Dendritic cell treated with granulocyte-macrophage colony-stimulating factor and Interleukin-4, amounts not matched to agents 40 ng/mL and 50 ng/mL, for 4 days (primary cell): ENCODE results near the gene SPSB3.

ENCODE experiments used
- H3K27ac Mint-ChIP-seq: one replicate; pipeline ENCODE4 v1.8.0; 2022; ENCODE audit warnings: mild to moderate bottlenecking, mixed read lengths
- H3K27me3 Mint-ChIP-seq: one replicate; pipeline ENCODE4 v1.8.0; 2022; ENCODE audit warnings: mild to moderate bottlenecking, mixed read lengths
- H3K36me3 Mint-ChIP-seq: one replicate; pipeline ENCODE4 v1.8.0; 2022; ENCODE audit warnings: low read depth, mixed read lengths
- H3K4me1 Mint-ChIP-seq: one replicate; pipeline ENCODE4 v1.8.0; 2022; ENCODE audit warnings: low read depth, mixed read lengths
- H3K4me3 Mint-ChIP-seq: one replicate; pipeline ENCODE4 v1.8.0; 2022; ENCODE audit warnings: mild to moderate bottlenecking, moderate library complexity, mixed read lengths
- H3K9me3 Mint-ChIP-seq: one replicate; pipeline ENCODE4 v1.8.0; 2022; ENCODE audit warnings: mixed read lengths
- intact Hi-C: fragments of 100-400 bp; cut with micrococcal nuclease; formaldehyde crosslinking; loops from one replicate; pipeline ENCODE4 v1.15.0; 2022

Gene SPSB3

GRCh38 chr16:1771188-1771863, 11.0 kb downstream of the SPSB3 start, which contains the start of gene NME3:
NME3 (minus strand) TSS chr16:1771543; CDS start chr16:1771534, 9 bp downstream.
- Mint-ChIP-seq H3K36me3 (peaks cover 81% of the 10 kb centered on the region), H3K4me3 (peak within 1 kb of the TSS; percentile 90), H3K27me3 (no peaks in the 10 kb centered on the region), H3K27ac (peak within 1 kb of the TSS; percentile 85), H3K4me1 (peaks cover 46% of the 10 kb centered on the region), H3K9me3 (no peaks in the 10 kb centered on the region)
- intact Hi-C loops = loop anchor here (5.0 kb wide), 2 partner anchors 64 to 156 kb away; partner anchors contain the start of gene MAPK8IP3

- peak overlapping the region; percentile 90 for H3K4me3 Mint-ChIP-seq
- peak overlapping the region; percentile 63 for H3K27ac Mint-ChIP-seq
- H3K9me3 Mint-ChIP-seq = no peaks in the 10 kb centered on the region
- H3K36me3 Mint-ChIP-seq = peaks cover 81% of the 10 kb centered on the region
- H3K4me1 Mint-ChIP-seq = peaks cover 46% of the 10 kb centered on the region
- intact Hi-C loops = loop anchor here (5.0 kb wide), 2 partner anchors 63 to 157 kb away; partner anchors contain the start of gene MAPK8IP3
- no peaks in the 10 kb centered on the region for H3K27me3 Mint-ChIP-seq
These were observed 11.8 kb downstream of the SPSB3 start for GRCh38 chr16:1770328-1771187.

DNA sequence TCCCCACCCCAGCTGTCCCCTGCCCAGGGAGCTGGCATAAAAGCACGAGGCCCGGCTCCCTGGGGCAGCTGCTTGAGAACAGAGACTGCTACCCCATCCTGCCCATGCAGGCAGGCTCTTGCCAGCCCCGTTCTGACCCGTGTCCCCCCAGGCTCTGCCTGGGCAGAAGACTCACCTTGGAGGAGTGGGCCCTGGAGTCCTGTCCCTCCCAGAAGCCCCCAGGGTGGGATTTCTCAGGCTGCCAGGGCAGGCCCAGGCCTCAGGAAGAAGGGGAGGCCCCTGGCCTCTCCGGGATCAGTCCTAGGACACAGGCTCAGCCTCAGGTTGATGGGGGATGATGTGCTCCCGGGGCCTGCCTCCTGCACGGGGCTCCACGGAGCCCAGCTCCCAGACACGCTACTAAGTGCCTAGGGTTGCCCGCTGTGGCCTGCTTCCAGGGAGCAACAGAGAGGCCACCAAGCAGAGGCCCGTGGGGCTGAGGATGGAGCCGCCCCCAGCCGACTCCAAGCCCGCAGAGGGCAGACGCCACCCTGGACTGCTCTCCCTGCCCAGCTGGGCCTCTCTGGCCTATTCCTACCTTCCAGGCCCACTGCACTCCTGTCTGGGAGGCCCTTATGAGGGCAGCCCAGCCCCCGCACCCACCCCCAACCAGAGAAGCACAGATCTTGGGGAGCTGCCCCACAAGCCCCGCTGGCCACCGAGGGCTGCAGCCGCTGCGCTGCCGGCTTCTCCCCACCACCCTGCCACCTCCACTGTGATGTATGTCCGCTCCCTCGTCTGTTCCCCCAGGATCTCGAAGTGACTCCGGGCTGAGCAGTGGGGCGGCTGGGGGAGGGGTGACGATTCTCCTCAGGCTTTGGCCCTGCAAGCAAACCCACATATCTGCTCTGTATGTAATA, 12.7 kb downstream of the SPSB3 start:
- Mint-ChIP-seq H3K27ac (peak overlapping the region; percentile 63), H3K27me3 (no peaks in the 10 kb centered on the region), H3K4me3 (peak overlapping the region; percentile 90), H3K9me3 (no peaks in the 10 kb centered on the region), H3K4me1 (peaks cover 39% of the 10 kb centered on the region), H3K36me3 (peaks cover 81% of the 10 kb centered on the region)
- intact Hi-C loops = loop anchor here (5.0 kb wide), 2 partner anchors 62 to 158 kb away; partner anchors contain the start of gene MAPK8IP3

- H3K4me3 Mint-ChIP-seq = no peak overlapping the region
- H3K27ac Mint-ChIP-seq = no peak overlapping the region
- H3K27me3 Mint-ChIP-seq = no peaks in the 10 kb centered on the region
- intact Hi-C loops = no loop called here
- peaks cover 32% of the 10 kb centered on the region for H3K4me1 Mint-ChIP-seq
- no peaks in the 10 kb centered on the region for H3K9me3 Mint-ChIP-seq
- peaks cover 87% of the 10 kb centered on the region for H3K36me3 Mint-ChIP-seq
These were observed 13.5 kb downstream of the SPSB3 start for GRCh38 chr16:1768767-1769401.

- intact Hi-C loops = no loop called here
- Mint-ChIP-seq H3K27ac (no peak overlapping the region), H3K4me3 (no peak overlapping the region), H3K4me1 (peaks cover 29% of the 10 kb centered on the region), H3K27me3 (no peaks in the 10 kb centered on the region), H3K36me3 (peaks cover 91% of the 10 kb centered on the region), H3K9me3 (no peaks in the 10 kb centered on the region)
These were observed 14.2 kb downstream of the SPSB3 start for GRCh38 chr16:1768061-1768766.

- Mint-ChIP-seq H3K9me3 (no peaks in the 10 kb centered on the region), H3K27ac (no peak overlapping the region), H3K27me3 (no peaks in the 10 kb centered on the region), H3K4me3 (no peak overlapping the region), H3K36me3 (peaks cover 91% of the 10 kb centered on the region), H3K4me1 (peaks cover 28% of the 10 kb centered on the region)
- intact Hi-C loops = no loop called here
These were observed 15.0 kb downstream of the SPSB3 start for GRCh38 chr16:1767116-1767994.

DNA sequence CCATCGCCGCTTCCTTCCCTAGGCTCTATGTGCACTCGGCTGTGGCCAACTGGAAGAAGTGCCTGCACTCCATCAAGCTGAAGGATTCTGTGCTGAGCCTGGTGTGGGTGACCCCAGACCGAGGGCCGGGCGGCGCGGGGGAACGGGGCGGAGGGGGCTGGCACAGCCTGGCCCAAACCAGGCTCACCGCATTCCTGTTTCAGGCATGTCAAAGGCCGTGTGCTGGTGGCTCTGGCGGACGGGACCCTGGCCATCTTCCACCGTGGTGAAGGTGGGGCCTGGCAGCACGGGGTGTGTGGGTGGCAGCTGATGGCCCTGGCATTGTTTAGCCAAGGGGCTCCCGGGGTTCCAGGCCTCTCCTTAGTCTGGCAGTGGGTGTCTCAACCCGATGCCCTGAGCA, 15.7 kb downstream of the SPSB3 start:
- Mint-ChIP-seq H3K27ac (no peak overlapping the region), H3K4me3 (no peak overlapping the region), H3K27me3 (no peaks in the 10 kb centered on the region), H3K9me3 (no peaks in the 10 kb centered on the region), H3K36me3 (peaks cover 91% of the 10 kb centered on the region), H3K4me1 (peaks cover 22% of the 10 kb centered on the region)
- intact Hi-C loops = no loop called here

GRCh38 chr16:1766231-1766630, 16.1 kb downstream of the SPSB3 start:
- intact Hi-C loops = no loop called here
- H3K4me1 Mint-ChIP-seq = peaks cover 20% of the 10 kb centered on the region
- no peaks in the 10 kb centered on the region for H3K27me3 Mint-ChIP-seq
- no peaks in the 10 kb centered on the region for H3K9me3 Mint-ChIP-seq
- peaks cover 94% of the 10 kb centered on the region for H3K36me3 Mint-ChIP-seq
- H3K27ac Mint-ChIP-seq = no peak overlapping the region
- H3K4me3 Mint-ChIP-seq = no peak overlapping the region

DNA sequence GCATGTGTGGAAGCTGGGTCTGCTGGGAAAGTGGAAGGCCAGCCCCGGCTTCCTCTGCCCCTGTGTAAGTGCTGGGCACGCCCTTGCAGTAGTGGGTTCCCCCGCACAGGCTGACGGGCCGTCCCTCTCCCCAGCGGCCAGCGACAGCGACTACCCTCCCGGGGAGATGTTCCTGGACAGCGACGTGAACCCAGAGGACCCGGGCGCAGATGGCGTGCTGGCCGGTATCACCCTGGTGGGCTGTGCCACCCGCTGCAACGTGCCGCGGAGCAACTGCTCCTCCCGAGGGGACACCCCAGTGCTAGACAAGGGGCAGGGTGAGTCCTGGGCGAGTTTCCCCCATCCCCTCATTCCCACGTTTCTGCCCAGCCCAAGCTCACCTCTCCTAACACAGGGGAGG, 16.5 kb downstream of the SPSB3 start:
- Mint-ChIP-seq H3K9me3 (no peaks in the 10 kb centered on the region), H3K27ac (no peak overlapping the region), H3K4me3 (no peak overlapping the region), H3K4me1 (peaks cover 20% of the 10 kb centered on the region), H3K27me3 (no peaks in the 10 kb centered on the region), H3K36me3 (peaks cover 98% of the 10 kb centered on the region)
- intact Hi-C loops = no loop called here

- Mint-ChIP-seq H3K4me3 (no peak overlapping the region), H3K27ac (no peak overlapping the region), H3K27me3 (no peaks in the 10 kb centered on the region), H3K4me1 (peaks cover 12% of the 10 kb centered on the region), H3K9me3 (no peaks in the 10 kb centered on the region), H3K36me3 (peaks cover 100% of the 10 kb centered on the region)
- intact Hi-C loops = no loop called here
These were observed 17.4 kb downstream of the SPSB3 start for GRCh38 chr16:1764971-1765370.

DNA sequence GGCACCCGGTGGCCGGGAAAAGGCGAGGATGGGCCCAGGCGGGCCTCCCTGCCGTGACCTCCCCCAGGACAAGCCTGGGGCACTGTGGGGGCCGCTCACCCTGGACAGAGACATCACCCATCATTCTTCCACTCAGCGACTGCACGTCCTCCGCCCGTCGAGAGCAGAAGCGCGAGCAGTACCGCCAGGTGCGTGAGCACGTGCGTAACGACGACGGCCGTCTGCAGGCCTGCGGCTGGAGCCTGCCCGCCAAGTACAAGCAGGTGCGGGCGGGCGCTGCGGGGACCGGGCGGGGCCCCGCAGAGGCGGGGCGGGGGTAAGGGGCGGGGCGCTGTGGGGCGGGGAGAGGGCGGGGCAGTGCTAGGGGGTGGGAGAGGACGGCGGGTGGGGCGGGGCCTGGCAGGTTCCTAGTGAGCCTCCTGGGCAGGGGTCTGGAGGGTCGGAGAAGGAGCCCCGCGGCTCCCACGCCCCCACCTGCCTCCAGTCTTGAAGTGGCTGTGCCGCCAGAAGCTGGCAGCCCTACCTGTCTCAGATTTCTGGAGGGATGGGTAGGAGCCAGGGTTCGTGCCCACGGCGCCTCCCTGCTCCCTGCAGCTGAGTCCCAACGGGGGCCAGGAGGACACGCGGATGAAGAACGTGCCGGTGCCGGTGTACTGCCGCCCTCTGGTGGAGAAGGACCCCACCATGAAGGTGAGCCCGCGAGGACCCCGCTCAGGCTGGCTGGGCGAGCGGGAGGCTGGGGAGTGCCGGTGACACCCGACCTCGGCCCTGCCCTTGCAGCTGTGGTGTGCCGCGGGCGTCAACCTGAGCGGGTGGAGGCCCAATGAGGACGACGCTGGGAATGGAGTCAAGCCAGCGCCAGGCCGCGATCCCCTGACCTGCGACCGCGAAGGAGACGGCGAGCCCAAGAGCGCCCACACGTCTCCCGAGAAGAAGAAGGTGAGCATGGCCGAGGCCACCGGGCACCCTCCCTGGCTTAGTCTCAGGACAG, 18.6 kb downstream of the SPSB3 start:
- Mint-ChIP-seq H3K9me3 (no peaks in the 10 kb centered on the region), H3K4me3 (no peak overlapping the region), H3K27ac (no peak overlapping the region), H3K36me3 (peaks cover 100% of the 10 kb centered on the region), H3K4me1 (peaks cover under 1% of the 10 kb centered on the region), H3K27me3 (no peaks in the 10 kb centered on the region)
- intact Hi-C loops = no loop called here
